Activated CD4-positive, alpha-beta T cell treated with anti-CD3 and anti-CD28 coated beads for 1 hour (primary cell): Measurements from ENCODE around the gene WASF3.

Experiments used
- DNase-seq: peaks from one replicate; pipeline ENCODE4 v3.0.0-alpha.2; 2020

Gene WASF3, protein sequence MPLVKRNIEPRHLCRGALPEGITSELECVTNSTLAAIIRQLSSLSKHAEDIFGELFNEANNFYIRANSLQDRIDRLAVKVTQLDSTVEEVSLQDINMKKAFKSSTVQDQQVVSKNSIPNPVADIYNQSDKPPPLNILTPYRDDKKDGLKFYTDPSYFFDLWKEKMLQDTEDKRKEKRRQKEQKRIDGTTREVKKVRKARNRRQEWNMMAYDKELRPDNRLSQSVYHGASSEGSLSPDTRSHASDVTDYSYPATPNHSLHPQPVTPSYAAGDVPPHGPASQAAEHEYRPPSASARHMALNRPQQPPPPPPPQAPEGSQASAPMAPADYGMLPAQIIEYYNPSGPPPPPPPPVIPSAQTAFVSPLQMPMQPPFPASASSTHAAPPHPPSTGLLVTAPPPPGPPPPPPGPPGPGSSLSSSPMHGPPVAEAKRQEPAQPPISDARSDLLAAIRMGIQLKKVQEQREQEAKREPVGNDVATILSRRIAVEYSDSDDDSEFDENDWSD

DNA sequence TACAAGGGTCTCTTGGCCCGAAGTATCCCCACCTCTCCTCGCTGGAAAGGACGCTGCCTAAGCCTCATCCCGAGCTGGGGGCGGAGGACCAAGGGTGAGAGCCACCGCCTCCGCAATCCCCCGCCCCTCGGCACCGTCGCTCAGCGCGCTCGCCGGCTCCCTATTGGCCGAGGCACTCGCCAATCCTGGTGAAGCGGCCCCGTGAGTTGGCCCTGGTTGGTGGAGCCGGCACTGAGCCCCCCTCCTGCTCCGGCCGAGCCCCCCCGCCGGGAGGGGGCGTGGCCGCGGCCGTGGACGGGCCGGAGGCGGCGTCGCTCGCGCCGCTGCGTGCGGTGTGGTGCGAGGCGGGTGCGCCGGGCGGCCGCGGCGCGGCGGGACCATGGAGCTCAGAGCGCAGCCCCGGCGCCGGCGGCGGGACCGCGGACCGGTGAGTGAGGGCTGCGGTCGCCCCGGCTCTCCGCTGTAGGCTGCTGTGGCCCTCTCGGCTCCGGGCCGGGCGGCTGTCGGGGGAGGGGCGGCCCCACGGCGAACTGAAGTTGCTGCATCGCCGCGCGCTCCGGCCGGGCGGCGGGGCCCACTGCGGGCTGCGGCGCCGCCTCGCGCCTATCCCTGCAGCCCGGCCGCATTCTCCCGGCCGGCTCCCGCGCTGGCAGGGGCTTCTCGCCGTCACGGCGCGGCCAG, at the start of gene WASF3:
Gene WASF3, plus strand, starts transcription at position 291 of the 681 bp plus-strand sequence. CDS start 84,588 bp downstream, outside the sequence.
- DNase-seq, result no peak

DNA sequence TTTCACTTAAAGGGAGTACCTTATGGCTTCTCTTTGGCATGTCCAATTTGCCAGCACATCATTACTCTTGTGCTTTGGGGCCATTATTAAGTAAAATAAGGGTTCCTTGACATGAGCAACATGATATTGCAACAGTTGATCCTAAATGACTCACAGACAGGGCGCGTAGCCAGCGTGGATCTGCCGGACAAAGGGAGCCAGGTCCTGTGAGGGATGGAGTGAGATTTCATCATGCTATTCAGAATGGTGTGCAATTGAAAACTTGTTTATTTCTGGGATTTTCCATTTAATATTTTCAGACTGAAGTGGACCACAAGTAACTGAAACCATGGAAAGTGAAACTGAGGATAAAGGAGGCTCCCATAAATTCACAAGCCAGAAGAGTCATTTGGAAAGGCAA, 48.6 kb upstream of the WASF3 start:
- DNase-seq, result no peak

DNA sequence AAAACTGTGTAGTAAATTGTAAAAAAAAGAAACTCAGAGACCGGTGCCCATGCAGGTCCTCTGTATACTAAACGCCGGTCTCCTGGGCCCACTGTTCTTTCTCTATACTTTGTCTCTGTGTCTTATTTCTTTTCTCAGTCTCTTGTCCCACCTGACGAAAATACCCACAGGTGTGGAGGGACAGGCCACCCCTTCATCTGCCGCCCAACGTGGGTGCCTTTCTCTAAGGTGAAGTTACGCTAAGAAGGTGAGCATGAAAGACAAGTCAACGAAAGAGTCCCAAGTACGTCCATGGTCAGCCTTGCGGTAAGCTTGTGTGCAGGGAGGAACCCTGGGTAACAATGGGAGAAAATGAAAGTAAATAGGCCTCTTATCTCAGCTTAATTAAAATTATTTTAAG, 48.0 kb upstream of the WASF3 start:
- DNase-seq, result no peak

DNA sequence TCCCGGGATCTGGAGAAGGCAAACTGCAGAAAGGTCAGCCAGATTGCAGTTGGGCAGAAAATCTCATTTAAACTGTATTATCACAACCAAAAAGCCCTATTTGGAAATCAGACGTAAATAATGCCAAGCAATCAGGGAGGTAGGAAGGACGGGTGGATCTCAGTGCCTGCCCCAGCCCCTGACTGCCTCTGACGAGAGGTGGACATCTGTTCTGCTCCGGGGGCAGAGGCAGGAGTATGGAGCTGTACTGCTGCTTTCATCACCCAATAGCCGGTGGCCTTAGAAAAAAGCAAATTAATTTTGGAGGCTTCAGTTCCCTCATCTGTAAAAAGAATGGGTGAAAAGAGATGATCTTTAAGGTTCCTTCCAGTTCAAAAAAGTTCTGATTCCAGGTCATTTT, 43.6 kb upstream of the WASF3 start:
- DNase-seq, result no peak

DNA sequence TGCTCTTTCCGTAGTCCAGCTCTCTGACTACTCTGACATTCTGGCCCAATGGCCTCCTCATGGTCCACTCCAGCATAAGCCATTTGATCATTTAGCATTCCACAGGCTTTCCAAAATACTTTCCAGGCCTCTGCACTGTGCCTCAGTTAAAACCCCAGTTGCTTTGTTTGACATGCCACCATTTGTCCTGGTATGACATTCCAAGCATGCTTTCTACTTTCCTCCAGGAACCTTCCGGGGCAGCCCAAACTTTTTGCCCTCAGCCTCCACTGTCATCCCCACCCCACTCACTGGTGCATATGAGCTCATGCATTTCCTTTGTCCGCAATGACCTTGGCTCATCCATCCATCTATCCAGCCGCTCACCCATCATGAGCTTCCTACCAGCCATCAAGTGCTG, 41.8 kb upstream of the WASF3 start:
- DNase-seq, result no peak

DNA sequence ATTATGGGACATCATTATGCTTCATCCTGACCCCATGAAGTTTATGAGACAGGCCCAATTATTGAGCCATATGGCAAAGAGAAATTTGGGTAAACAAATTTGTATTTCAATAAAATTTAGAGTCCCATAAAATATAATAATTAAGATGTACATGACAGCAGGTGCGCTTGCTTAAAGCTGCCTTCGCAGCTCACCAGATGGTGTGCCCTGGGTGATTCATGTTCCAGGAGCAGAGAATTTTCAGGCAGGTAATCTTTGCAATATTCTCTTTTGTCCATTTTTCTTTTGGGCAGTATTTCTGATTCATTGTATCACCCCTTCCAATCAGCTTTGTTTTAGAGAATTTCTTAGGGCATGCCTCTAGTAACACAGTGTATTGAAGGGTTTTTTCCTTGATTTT, 39.5 kb upstream of the WASF3 start:
- DNase-seq, result no peak

DNA sequence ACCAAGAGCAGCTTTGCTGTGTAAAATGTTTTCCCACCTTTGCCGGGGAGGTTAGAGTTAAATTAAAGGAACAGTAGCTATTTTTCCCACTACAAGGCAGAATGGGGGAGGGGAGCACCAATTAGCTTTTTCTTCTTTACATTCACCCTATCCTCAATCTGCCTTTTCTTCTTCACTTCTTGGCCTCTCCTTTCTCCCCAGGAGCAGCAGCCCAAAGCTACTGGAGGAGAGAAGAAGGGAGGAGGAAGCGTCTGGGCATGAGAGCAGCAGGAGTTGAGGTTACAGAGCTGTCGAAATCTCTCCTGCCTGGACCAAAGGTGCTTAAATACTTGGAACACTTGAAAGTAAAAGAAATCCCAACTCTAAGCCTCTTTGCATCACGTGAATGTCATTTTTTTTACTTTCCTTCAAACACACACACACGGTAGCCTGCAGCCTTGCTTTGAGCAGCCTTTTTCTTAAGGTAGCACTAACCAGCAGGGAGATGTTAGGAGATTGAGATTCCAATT, 39.0 kb upstream of the WASF3 start:
- DNase-seq, result no peak

DNA sequence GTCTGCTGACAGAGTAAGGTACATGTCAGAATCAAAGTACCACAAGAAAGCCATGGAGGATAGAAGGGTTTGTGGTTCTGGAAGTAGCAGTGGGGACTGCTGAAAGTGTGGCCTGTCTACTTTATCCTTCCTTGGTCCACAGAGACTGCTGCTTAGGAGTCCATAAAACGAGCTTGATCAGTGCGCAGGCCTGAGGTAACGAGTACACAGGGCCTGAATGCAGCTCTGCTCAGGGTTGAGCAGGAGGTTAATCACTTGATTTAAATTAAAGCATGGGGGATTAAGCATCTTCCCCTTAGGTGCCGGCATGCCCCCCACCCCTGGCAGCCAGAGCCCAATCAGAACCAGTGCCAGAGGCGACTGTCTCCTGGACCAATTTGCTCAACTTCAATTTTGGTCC, 34.9 kb upstream of the WASF3 start:
- DNase-seq, result no peak

DNA sequence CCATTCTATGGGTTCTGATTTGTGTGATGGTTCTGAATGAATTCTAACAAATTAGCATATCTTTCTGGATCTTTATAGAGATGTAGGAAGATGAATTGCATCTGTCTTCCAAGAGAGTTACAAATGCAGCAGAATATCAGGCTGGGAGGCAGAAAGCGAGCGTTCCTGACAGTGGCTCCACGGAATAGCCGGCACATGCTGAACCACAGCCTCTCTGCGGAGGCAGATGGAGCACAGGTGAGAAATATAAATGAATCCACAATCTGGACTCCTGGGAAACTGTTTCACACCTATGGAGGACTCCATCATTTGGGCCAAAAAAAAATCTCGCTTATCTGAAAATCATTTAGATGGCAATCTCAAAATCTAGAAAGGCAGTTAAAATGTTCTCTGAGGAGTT, 34.5 kb upstream of the WASF3 start:
- no peak for DNase-seq

DNA sequence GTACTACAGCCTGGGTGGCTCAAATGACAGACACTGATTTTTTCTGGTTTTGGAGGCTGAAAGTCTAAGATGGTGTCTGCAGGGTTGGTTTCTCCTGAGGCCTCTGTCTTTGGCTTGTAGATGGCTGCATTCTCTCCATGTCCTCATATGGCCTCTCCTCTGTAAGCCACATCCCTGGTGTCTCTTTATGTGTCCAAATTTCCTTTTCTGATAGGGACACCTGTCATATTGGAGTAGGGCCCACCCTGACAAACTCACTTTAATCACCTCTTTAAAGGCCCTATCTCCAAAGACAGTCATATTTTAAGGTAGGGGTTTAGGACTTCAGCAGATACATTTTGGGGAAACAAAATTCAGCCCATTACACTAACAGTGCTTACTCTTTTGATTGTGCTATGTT, 32.0 kb upstream of the WASF3 start:
- DNase-seq, result no peak

DNA sequence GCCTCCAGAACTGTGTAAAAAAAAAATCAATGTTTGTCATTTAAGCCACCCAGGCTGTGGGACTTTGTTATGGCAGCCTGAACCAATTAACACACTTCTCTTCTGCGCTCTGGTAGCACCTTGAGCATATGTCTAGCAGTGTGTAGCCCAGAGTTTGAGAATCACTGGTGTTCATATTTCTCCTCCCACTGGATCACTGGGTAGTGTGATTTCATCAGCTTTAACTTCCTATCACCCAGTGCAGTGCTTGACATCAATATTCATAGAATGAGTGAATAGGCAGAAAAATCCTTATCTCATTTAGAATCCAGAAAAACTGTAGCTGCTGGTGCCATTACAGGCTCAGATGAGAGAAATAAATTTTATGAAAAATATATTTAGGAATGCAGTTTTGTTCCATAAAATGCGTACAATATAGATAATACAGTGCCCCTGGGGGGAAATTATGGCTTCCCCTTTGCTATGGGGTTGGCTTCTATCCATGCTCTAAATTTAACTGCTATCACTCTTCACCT, 30.7 kb upstream of the WASF3 start:
- no peak for DNase-seq

DNA sequence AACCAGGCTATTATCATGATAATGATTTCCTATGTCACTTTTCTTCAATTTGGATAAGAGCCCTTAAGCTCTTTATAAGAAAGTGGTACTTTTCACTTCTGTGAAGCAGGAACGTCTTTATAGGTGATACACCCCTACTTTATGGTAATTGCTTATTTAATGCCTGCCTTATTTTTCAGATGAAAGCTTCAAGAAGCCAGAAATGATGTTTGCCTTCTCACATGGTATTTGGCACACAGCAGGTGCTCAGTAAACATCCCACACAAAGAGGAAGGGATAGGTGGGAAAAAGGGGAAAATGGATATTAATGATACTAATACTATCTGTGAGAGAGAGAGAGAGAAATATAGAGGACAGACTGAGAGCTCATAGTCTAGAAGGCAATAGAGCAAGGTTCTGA, 29.0 kb upstream of the WASF3 start:
- no peak for DNase-seq

DNA sequence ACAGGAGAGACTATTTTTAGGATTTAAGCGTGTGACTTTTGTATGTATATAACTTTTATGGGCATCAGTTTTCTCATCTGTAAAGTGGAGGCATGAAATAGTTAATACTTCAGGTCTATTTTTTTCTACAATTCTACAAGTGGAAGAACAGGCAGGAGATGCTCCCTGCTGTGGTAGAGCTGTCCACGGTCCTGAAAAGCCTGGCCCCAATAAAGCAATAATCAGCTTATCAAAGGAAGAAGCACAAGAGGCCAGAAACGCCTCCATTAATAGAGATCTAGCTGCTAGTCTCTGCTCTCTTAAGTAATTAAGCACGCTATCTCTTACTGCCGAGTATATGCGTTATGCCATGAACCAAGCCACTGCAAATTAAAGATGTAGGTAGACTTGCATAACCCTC, 28.0 kb upstream of the WASF3 start:
- DNase-seq, result no peak

DNA sequence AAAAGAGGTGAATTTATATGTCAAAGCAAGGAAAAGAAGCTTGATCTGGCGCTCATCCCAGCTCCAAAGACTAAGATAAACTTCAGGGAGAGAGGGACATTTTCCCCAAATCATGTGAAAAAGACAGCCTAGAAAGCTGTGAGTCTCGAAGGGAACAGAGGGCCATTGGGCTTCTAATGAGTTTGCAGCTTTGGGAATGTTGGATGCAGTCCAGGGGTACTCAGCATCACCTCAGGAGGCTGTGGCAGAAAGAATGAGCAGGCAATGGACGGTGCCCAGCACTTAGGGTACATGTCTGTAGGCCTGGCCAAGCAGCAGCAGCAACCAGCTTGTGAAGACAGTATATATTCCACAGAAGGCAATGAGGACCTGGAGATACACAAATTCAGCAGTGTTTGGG, 25.7 kb upstream of the WASF3 start:
- DNase-seq, result no peak

DNA sequence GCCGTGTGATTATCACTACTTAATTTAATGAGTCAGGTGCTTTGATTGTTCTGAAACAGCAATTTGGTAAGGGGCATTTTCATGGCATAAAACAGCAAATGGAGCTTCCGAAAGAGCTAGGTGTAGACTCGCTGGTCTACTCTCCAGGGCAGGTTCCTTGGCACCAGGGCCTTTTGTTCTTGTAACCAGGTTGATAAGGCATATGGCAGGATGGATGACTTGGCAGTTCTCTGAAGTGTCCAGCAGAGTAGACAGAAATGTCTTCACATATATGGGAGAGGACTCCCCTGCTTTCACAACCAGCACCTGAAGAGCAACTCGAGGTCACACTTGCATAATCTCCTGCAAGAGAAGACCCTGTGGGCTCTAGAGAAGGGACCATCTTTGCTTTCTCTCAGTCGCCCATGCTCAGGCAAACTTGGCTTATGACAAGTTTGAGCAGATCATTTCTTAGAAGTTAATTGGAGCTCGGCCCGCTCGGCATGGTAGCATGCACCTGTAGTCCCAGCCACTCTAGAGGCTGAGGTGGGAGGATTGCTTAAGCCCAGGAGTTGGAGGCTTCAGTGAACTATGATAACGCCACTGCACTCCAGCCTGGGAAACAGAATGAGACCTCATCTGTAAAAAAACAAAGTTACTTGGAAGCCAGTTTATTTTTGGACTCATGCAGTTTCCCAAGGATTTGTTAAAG, 23.3 kb upstream of the WASF3 start:
- no peak for DNase-seq

DNA sequence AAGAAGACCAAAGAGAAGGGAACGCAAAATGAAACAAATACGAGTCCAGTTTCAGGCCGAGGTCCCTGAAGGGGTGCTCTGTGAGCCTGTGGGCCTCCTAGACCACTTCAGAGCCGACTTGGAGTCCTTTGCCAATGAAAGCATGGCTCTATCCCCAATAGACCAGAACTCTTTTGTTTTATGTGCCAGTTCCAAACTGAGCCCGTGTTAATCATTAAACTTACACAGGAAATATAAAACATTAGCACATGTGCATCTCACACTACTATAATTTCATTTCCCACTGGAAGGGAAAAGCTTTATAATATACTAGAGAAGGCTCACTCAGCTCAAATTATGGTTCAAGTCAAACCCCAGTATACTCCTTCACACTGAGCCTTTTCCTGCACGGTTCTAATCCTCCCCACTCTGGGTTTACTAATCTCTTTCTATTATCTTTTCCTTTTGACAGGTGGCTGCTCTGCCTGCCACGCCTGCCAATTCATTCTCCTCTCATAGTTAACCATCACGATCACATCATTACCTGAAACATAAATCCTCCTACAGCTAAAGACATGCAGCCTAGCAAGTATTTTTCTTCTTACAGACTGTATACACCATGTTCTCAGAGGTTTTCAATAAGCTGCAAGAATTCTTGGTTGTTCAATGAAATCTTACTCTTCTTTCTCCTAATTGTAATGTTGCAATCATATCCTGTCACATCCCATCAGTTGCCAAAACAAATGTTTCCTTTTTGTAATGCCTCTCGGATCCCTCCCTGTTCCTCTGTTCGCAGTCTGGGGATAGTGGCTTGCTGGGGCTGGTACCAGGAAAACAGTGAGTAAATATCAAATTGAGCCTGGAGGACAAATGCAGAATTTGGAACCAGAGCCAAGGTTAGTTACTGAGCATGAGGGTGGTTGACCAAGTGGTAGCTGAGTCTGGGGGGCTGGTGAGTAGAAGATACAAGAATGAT, 18.8 kb upstream of the WASF3 start:
- DNase-seq, result no peak

DNA sequence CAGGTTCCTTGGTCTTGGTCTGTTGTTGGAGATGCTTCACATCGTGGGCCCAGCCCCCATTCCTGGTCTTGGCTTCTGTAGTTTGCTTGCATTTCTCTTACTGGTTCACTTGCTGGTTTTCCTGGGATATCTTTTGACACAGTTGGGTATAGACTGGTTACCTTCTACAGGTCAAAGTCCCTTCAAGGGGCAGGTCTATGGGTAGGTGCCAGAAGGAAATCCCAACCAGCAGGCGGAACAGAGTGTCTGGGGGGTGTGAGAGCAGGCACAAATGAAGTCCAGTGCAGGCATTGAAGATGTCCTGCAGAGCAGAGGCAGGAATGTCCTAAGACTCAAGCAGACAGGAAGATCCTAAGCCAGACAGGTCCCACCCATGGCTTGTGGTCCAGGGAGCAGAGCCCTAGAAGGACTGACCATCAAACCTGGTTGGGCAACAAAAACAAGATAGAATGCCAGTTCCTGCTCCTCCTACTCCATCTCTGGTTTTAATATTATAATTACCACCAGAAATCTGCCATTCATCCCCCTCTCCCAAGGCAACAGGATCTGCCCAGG, 17.7 kb upstream of the WASF3 start:
- no peak for DNase-seq

DNA sequence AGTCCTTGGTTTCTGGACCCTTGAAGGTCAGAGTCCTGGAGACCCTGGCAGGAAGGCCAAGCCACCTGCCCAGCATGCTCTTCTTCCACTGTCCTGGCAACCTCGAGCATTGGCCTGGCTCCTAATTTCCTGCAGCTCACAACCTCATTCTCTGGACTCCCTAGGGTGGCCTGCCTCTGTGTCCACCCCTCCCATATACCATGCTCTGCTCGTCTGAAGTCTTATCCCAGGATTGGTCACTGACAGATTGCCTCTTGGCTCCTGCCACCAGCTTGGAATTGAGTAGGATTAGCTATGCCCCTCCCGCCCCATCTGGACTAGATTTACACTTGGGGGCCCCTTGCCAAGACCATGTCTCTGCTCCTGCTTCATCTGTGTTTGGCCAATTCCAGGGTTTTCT, 17.1 kb upstream of the WASF3 start:
- no peak for DNase-seq

DNA sequence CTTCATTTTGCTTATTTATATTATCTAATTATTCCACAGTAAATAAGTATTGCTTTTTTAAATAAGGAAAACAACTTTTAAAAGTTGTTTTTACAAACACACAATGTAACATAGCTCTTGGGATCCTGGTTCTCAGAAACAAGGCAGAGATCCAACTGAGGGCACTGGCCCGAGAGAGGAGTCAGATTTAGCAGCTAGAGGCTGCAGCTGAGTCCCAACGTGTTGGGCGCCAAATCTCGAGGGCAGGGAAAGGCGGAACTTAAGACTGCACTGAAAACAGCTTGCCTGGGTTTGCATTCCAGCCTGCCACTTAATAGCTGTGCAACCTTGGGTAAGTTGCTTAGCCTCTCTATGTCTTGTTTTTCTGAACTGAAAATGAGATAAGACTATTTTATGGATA, 16.4 kb upstream of the WASF3 start:
- no peak for DNase-seq

DNA sequence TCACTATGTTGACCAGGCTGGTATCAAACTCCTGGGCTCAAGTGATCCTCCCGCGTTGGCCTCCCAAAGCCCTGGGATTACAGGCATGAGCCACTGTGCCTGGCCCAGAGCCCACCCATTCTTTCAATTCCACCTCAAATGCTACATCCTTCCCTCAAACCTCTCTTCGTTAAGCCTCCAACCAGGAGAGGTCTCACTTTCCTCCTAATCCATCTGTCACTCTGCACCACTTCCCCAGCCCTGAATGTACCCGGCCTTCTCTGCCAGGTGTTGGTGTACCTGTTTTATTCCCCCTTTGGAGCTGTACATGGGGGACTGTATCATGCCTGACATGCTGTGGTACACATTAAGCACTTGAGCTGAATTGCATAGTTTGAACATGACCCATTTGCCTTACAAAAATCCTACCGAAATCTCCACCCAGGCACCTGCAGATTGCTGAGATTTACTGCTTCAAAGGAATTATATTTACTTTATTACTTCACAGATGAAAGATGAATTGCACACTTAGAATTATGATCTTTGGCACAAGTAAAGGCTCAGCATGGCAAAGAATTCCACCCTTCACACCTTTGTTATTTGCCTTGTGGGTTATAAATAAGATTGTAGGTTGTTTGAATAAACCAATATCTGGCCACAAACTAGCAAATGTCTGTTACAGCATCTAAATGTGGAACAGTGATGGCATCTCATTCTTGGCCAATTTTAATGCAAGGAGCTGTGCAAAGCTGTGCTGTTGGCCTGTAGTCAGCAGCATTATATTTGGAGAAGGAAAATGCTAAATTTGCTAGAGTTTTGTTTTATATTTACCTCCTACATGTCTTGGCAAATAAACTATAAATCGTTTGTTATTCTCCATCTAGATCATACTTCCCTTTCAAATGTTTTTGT, 15.6 kb upstream of the WASF3 start:
- no peak for DNase-seq

DNA sequence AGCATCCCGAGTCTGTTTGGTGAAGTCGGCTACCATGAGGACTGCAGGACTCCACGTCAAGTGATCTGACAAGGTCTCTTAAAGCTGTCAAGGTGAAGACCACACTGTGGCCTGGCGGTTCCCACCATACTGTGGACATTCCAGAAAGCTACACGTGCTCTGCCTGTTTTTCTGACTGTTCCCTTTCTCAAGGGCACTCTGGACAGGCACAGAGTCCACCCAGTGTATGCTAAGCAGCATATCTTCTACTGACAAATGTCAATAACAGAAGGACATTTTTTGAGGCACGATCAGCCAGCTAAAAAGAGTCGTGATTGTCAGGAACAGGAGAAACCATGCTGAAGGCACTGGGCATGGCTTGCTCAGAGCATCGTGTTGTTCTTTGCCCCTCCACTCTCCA, 12.8 kb upstream of the WASF3 start:
- DNase-seq, result no peak
